ENCODE data around the gene PEX5L.
"Not testable (repeated sequence)": the region's sequence is repeated elsewhere in the genome, so short reads cannot be mapped to it uniquely, and the experiment has no call there.

PEX5L gene

GRCh38 chr3:179806177-179806576 is 230.6 kb downstream of the PEX5L start:
- DNase-seq: no peak
- TF ChIP-seq GATA1 (IDR thresholded peaks at IDR 0.05; ENCODE audit: low read depth, low read length): no peak
- TF ChIP-seq POLR2A (IDR thresholded peaks at IDR 0.05; ENCODE audit: low read length): no peak

- TF ChIP-seq POLR2A (IDR thresholded peaks at IDR 0.05; ENCODE audit: low read length) (no peak), GATA1 (IDR thresholded peaks at IDR 0.05; ENCODE audit: low read depth, low read length) (no peak)
- no peak for DNase-seq
Observed at GRCh38 chr3:179801856-179802255, 234.9 kb downstream of the PEX5L start.

DNA sequence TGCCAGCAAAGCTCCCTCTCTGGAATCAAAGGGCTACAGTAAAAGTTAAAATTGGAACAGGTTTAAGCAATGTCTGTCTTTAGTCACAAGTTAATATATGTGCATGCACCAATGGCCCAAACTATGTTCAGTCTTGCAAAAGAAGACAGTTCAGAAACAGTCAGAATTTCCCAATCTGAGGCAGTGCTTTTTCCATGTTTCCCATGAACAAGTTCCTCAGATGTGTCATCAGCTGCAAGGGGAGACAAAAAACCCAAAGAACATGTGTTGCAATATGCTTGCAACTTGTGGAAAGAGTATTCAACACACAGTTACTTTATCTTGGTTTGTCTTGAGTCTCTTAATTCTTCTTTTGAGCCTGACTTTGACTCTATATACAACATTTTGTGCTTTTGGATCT is 235.5 kb downstream of the PEX5L start:
- no peak for DNase-seq
- TF ChIP-seq GATA1 (IDR thresholded peaks at IDR 0.05; ENCODE audit: low read depth, low read length) (no peak), POLR2A (IDR thresholded peaks at IDR 0.05; ENCODE audit: low read length) (no peak)

GRCh38 chr3:179797192-179797591 is 239.5 kb downstream of the PEX5L start:
- no peak for DNase-seq
- no peak for TF ChIP-seq POLR2A (IDR thresholded peaks at IDR 0.05; ENCODE audit: low read length)
- TF ChIP-seq GATA1 (IDR thresholded peaks at IDR 0.05; ENCODE audit: low read depth, low read length): no peak

- DNase-seq: no peak
Observed at GRCh38 chr3:179796421-179796820, 240.3 kb downstream of the PEX5L start.

DNA sequence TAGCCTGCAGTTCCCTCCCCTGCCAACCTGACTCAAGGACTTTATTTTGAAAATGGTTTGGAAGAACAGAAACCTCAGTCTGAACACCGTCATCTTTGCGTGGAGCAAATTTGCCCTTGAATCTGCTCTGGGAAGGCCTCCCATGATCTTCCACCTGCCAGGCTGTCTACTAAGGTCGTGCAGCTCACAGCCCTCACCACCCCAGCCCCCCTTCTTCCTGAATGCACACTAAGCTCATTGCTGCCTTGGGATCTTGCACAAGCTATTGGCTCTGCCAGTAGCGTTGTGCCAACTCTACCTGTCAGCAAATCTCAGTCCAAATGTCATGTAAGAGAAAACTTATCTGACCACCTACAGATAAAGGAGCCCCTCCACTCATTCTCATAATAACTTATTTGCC is 242.4 kb downstream of the PEX5L start:
- no peak for DNase-seq
- TF ChIP-seq GATA1 (IDR thresholded peaks at IDR 0.05; ENCODE audit: low read depth, low read length): no peak

More at GRCh38 chr3:179796421-179796820, 240.3 kb downstream of the PEX5L start:
- TF ChIP-seq POLR2A (IDR thresholded peaks at IDR 0.05; ENCODE audit: low read length) (no peak), GATA1 (IDR thresholded peaks at IDR 0.05; ENCODE audit: low read depth, low read length) (no peak)

DNA sequence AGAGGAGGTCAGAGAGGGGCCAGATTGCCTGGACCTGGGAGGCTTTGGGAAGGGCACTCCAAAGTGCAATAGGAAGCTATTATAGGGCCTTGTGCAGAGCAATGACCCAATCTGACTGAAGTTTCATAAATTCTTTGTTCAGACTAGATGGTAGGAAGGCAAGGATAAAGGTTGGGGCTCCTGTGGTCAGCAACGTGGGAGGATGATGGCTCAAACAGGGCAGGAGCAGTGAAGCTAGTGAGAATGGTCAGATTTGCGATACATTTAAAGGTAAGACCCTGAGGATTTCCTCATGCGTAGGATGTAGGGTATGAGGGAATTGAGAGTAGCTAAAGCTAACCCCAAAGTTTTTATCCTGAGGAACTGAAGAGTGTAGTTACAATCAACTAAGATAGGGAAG is 244.9 kb downstream of the PEX5L start:
- no peak for DNase-seq
- TF ChIP-seq GATA1 (IDR thresholded peaks at IDR 0.05; ENCODE audit: low read depth, low read length): no peak
- no peak for TF ChIP-seq POLR2A (IDR thresholded peaks at IDR 0.05; ENCODE audit: low read length)

GRCh38 chr3:179788996-179789395 is 247.7 kb downstream of the PEX5L start:
- TF ChIP-seq GATA1 (IDR thresholded peaks at IDR 0.05; ENCODE audit: low read depth, low read length) (no peak), POLR2A (IDR thresholded peaks at IDR 0.05; ENCODE audit: low read length) (no peak)
- DNase-seq: no peak

- DNase-seq: not testable (repeated sequence)
Observed at GRCh38 chr3:179782841-179783240, 253.9 kb downstream of the PEX5L start.

GRCh38 chr3:179775416-179776122 is 261.2 kb downstream of the PEX5L start:
- no peak for TF ChIP-seq POLR2A (IDR thresholded peaks at IDR 0.05; ENCODE audit: low read length)
- no peak for TF ChIP-seq GATA1 (IDR thresholded peaks at IDR 0.05; ENCODE audit: low read depth, low read length)
- no peak for DNase-seq

DNA sequence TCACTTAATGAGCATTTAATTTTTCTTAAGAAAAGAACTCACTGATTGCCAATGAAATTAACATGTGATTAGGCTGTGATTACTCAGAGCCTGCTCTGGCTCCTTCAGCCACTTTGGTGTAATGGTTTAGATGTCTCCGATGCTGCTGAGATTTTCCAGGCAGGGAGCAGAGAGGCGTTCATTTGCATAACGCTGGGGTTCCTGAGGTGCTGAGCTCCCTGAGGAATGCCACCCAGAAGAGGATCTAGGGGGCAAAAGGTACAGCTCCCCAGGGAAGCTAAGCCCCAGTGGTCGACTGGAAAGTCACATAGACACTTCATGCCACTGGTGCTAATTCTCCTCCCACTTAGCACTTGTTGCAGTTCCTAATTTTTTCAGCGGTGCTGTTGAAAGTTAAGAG is 264.4 kb downstream of the PEX5L start:
- no peak for DNase-seq
- no peak for TF ChIP-seq POLR2A (IDR thresholded peaks at IDR 0.05; ENCODE audit: low read length)
- no peak for TF ChIP-seq GATA1 (IDR thresholded peaks at IDR 0.05; ENCODE audit: low read depth, low read length)

- no peak for DNase-seq
- TF ChIP-seq GATA1 (IDR thresholded peaks at IDR 0.05; ENCODE audit: low read depth, low read length) (no peak), POLR2A (IDR thresholded peaks at IDR 0.05; ENCODE audit: low read length) (no peak)
Observed at GRCh38 chr3:179771797-179772196, 264.9 kb downstream of the PEX5L start.

DNA sequence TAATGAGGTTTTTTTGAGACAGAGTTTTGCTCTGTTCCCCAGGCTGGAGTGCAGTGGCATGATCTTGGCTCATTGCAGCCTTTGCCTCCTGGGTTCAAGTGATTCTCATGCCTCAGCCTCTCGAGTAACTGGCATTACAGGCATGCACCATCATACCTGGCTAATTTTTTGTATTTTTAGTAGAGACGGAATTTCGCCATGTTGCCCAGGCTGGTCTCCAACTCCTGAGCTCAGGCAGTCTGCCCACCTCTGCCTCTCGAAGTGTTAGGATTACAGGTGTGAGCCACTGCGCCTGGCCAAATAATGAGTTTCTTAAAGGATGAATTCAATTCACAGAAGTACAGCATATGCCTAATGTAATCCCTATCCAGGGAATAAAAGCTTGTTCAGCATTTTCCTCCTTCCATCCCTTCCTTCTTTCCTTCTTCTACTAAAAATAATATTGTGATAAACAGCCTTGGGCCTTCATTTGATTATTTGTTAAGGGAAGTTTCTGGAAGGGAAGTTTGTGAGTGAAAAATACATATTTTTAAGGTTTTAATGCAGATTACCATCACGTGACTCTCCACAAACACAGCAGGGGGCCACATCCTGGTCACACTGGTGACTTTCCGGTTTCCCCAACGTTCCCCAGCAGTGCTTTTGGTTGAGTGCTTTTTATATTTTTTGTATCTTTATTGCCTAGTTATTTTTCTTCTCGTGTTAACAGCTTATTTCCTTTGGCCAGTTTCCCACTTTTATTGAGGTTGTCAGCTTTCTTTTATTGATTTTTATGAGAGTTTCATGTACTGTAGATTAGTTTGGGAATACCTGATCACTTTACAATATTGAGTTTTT is 267.1 kb downstream of the PEX5L start:
- DNase-seq: no peak
- TF ChIP-seq POLR2A (IDR thresholded peaks at IDR 0.05; ENCODE audit: low read length) (no peak), GATA1 (IDR thresholded peaks at IDR 0.05; ENCODE audit: low read depth, low read length) (no peak)

- TF ChIP-seq GATA1 (IDR thresholded peaks at IDR 0.05; ENCODE audit: low read depth, low read length) (no peak), POLR2A (IDR thresholded peaks at IDR 0.05; ENCODE audit: low read length) (no peak)
- DNase-seq: peak; percentile 46 to 60
Observed at GRCh38 chr3:179768080-179768479, 268.7 kb downstream of the PEX5L start.
